ENCODE data around the gene ELOVL5. TPM values are rescaled to one million over a fixed set of nuclear protein-coding genes. Genes with fewer than 3 reads are reported as not detected.
A peak's percentile ranks its signal among the peaks of the same experiment; 100 is the strongest.

ELOVL5 gene
- total and polyA plus RNA-seq, 5 donors = 27.6 to 59.0 (median 31.5) TPM

DNA sequence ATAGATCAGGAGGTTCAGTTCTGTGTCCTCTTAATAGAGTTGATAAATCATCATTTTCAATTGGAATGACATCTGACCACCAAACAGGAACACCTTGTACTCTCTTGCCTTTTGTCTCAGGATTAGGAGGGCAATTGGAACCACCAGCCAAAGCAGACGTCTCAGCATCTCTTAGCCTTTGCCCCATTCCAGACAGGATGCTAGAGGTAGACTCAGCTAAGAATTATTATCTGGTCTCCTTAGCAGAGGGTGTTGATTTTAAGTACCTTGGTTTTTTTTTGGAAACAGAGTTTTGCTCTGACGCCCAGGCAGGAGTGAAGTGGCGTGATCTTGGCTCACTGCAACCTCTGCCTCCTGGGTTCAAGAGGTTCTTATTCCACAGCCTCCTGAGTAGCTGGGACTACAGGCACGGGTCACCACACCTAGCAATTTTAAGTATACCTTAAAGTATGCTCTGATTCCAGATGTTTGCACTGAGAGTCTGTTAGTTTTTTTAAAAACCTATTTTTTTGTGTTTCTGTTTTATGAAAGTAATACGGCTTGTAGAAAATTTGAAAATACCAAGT lies 28.0 kb upstream of the ELOVL5 start:
- ATAC-seq = peak in 1 of 2 donors; percentile 43
- 71% methylated on average over 5 of the region's 5 CpGs for WGBS

DNA sequence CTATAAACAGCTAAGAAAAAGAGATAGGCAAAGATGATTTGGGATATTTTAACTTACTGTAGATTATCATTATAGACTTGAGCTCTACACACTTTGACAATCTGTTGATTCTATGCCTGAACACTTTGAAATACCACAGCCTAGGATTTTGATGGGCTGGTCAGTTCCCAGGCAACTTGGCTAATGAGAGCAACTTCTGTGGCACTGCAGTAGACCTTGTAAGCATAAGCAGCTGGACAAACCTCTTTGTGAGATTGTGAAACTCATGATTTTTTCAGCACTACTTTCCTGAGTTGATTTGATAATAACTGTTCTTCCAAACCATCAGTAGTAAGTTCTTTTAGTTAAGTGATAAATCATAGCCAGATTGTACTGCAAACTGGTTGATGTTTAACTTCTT lies 27.1 kb upstream of the ELOVL5 start:
- ATAC-seq (no peak), DNase-seq (no peak)
- Histone ChIP-seq H3K4me3 (ENCODE audit: low read length) (no peak overlapping the region), H3K4me1 (ENCODE audit: control insufficient read depth, insufficient read depth, low read length) (no peaks in the 10 kb centered on the region), H3K27ac (ENCODE audit: low read length) (no peak overlapping the region), H3K9me3 (ENCODE audit: control insufficient read depth, low read length) (no peaks in the 10 kb centered on the region), H3K27me3 (ENCODE audit: control insufficient read depth, insufficient read depth) (no peaks in the 10 kb centered on the region)
- intact Hi-C loops (cut with DNase I) = no loop called here

More for the DNA sequence above, 28.0 kb upstream of the ELOVL5 start:
- intact Hi-C loops (cut with DNase I) = no loop called here
- no peaks in the 10 kb centered on the region for H3K27me3 ChIP-seq (ENCODE audit: control insufficient read depth, insufficient read depth)
- H3K4me3 ChIP-seq (ENCODE audit: low read length) = no peak overlapping the region
- H3K27ac ChIP-seq (ENCODE audit: low read length) = no peak overlapping the region
- no peaks in the 10 kb centered on the region for H3K4me1 ChIP-seq (ENCODE audit: control insufficient read depth, insufficient read depth, low read length)
- DNase-seq = no peak
- no peaks in the 10 kb centered on the region for H3K9me3 ChIP-seq (ENCODE audit: control insufficient read depth, low read length)

DNA sequence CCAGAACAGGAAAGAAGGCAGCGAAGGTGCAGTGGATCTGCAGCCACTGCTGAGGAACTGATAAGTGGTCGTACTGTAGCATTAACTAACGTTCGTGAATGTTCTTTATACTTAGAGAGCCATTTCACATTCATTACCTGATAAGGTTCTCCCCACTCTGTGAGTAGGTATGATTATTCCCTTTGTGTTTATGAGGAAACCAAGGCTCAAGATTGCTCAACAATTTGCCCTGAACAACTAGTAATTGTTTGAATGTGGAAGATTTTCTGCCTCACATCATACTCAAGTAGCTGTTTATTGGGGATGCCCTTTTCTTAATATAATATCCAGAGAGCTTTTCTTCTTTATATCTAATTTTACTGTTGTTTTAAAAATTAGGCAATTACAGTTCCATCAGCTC lies 24.9 kb upstream of the ELOVL5 start:
- intact Hi-C loops (cut with DNase I) = no loop called here
- no peak overlapping the region for H3K4me3 ChIP-seq (ENCODE audit: low read length)
- no peaks in the 10 kb centered on the region for H3K27me3 ChIP-seq (ENCODE audit: control insufficient read depth, insufficient read depth)
- H3K27ac ChIP-seq (ENCODE audit: low read length) = no peak overlapping the region
- no peak for ATAC-seq
- WGBS = 63% methylated on average over 4 of the region's 4 CpGs
- no peaks in the 10 kb centered on the region for H3K4me1 ChIP-seq (ENCODE audit: control insufficient read depth, insufficient read depth, low read length)
- no peaks in the 10 kb centered on the region for H3K9me3 ChIP-seq (ENCODE audit: control insufficient read depth, low read length)
- no peak for DNase-seq

DNA sequence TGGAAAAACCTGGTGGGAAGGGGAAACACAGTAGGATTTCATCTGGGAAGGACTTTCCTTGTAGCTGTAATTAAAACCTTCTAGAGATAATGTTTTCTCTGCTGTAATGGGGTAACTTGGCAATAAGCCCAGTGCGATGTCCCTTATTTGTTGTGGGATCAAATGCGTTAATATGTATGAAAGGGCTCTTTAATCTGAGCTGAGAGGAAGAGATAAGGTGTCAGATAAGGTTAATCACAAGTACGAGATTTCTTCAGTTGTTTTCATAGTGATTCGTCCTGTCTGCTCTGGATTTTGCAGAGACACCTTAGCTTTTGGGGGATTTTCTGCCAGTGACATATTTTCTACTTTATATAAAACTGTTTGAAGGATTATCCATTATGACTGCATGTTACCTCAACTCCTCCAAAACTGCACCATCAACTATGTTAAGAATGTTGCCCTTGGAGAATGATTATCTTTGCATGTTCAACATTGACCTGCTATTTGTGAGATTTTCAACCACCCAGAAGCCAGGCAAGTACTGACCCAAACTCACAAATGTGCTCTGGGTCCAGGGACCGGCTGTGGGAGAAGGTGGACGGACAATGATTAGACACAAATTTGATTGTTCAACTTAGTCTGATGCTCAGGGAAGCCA lies 21.2 kb upstream of the ELOVL5 start:
- ATAC-seq (no peak), DNase-seq (no peak)
- H3K4me1 ChIP-seq (ENCODE audit: control insufficient read depth, insufficient read depth, low read length) = no peaks in the 10 kb centered on the region
- H3K9me3 ChIP-seq (ENCODE audit: control insufficient read depth, low read length) = no peaks in the 10 kb centered on the region
- 40% methylated on average over 6 of the region's 6 CpGs for WGBS
- no peak overlapping the region for H3K4me3 ChIP-seq (ENCODE audit: low read length)
- no peak overlapping the region for H3K27ac ChIP-seq (ENCODE audit: low read length)
- no peaks in the 10 kb centered on the region for H3K27me3 ChIP-seq (ENCODE audit: control insufficient read depth, insufficient read depth)
- intact Hi-C loops (cut with DNase I) = no loop called here

DNA sequence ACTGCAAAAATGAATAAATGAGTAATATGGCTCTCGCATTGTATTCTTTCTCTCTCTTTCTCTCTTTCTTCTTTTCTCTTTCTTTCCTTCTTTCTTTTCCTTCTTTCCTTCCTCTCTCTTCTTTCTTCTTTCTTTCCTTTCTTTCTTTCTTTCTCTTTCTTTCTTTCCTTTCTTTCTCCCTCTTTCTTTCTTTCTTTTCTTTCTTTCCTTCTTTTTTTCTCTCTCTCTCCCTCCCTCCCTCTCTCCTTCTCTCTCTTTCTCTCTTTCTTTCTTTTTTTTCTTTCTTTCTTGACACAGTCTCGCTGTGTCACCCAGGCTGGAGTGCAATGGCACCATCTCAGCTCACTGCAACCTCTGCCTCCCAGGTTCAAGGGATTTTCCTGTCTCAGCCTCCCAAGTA lies 20.3 kb upstream of the ELOVL5 start:
- Histone ChIP-seq H3K4me3 (ENCODE audit: low read length) (no peak overlapping the region), H3K27ac (ENCODE audit: low read length) (no peak overlapping the region), H3K27me3 (ENCODE audit: control insufficient read depth, insufficient read depth) (no peaks in the 10 kb centered on the region), H3K4me1 (ENCODE audit: control insufficient read depth, insufficient read depth, low read length) (no peaks in the 10 kb centered on the region), H3K9me3 (ENCODE audit: control insufficient read depth, low read length) (no peaks in the 10 kb centered on the region)
- WGBS = 98% methylated on average over 2 of the region's 2 CpGs
- ATAC-seq (no peak), DNase-seq (no peak)
- intact Hi-C loops (cut with DNase I) = no loop called here

DNA sequence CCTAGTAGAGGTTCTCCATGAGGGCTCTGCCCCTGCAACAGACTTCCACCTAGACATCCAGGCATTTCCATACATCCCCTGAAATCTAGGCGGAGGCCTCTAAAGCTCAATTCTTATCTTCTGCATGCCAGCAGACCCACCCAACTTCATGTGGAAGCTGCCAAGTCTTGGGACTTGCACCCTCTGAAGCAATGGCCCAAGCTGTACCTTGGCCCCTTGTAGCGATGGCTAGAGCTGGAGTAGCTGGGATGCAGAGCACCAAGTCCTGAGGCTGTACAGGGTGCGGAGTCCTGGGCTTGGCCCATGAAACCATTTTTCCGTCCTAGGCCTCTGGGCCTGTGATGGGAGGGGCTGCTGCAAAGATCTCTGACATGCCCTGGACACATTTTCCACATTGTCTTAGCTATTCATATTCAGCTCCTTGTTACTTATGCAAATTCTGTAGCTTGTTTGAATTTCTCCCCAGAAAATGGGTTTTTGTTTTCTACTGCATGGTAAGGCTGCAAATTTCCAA lies 17.4 kb upstream of the ELOVL5 start:
- ATAC-seq (no peak), DNase-seq (no peak)
- WGBS = 98% methylated on average over 4 of the region's 4 CpGs
- no peak overlapping the region for H3K4me3 ChIP-seq (ENCODE audit: low read length)
- no peaks in the 10 kb centered on the region for H3K9me3 ChIP-seq (ENCODE audit: control insufficient read depth, low read length)
- intact Hi-C loops (cut with DNase I) = no loop called here
- no peak overlapping the region for H3K27ac ChIP-seq (ENCODE audit: low read length)
- H3K27me3 ChIP-seq (ENCODE audit: control insufficient read depth, insufficient read depth) = no peaks in the 10 kb centered on the region
- no peaks in the 10 kb centered on the region for H3K4me1 ChIP-seq (ENCODE audit: control insufficient read depth, insufficient read depth, low read length)

DNA sequence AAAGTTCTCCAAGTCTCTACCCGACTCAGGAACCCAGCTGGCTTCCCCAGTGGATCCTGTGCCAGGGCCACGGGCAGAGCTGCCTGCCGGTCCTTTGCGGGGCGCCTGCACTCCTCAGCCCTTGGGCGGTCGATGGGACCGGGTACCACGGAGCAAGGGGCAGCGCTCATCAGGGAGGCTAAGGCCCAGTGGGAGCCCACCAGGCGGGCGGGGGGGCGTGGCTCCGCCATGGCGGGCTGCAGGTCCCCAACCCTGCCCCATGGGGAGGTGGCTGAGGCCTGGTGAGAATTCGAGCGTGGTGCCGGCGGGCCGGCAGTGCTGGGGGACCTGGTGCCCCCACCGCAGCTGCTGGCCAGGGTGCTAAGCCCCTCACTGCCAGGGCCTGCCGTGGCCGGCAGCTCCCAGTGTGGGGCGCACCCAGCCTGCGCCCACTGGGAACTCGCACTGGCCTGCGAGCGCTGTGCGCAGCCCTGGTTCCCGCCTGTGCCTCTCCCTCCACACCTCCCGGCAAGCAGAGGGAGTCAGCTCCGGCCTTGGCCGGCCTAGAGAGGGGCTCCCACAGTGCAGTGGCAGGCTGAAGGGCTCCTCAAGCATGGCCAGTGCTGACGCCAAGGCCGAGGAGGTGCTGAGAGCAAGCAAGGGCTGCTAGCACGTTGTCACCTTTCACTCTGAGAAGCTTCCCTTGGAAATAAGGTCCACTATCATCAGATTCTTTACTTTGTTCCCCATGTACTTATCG lies 14.8 kb upstream of the ELOVL5 start:
- H3K27ac ChIP-seq (ENCODE audit: low read length) = no peak overlapping the region
- WGBS = 97% methylated on average over 37 of the region's 37 CpGs
- DNase-seq = peak in 1 of 3 donors; percentile 50
- H3K4me1 ChIP-seq (ENCODE audit: control insufficient read depth, insufficient read depth, low read length) = no peaks in the 10 kb centered on the region
- no peaks in the 10 kb centered on the region for H3K27me3 ChIP-seq (ENCODE audit: control insufficient read depth, insufficient read depth)
- no peaks in the 10 kb centered on the region for H3K9me3 ChIP-seq (ENCODE audit: control insufficient read depth, low read length)
- intact Hi-C loops (cut with DNase I) = no loop called here
- ATAC-seq = no peak
- H3K4me3 ChIP-seq (ENCODE audit: low read length) = no peak overlapping the region

DNA sequence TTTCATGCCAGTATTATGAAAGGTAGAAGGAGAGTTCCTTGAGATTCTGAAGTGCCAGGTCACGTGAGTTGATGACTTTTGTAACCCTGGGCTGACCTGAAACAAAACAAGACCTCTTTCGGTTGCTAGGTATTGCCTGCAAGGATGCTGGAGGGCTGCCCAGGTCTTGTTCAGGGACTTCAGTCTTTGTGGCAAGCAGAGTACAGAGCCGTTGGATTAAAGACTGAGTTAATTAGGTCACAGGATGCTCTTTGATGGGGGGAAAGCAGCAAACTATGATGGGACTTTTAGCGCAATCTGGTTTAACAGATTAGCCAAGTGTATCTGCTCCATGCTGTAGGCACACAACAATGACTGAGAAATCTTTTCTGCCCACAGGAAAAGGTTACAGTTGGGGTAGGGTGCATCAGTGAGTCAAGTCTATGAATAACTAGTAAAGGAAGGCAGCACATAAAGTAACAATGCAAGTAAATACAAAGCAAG lies 12.8 kb upstream of the ELOVL5 start:
- no peaks in the 10 kb centered on the region for H3K27me3 ChIP-seq (ENCODE audit: control insufficient read depth, insufficient read depth)
- ATAC-seq (no peak), DNase-seq (no peak)
- no peak overlapping the region for H3K4me3 ChIP-seq (ENCODE audit: low read length)
- H3K27ac ChIP-seq (ENCODE audit: low read length) = no peak overlapping the region
- H3K9me3 ChIP-seq (ENCODE audit: control insufficient read depth, low read length) = no peaks in the 10 kb centered on the region
- intact Hi-C loops (cut with DNase I) = no loop called here
- WGBS = 55% methylated on average over 4 of the region's 4 CpGs
- H3K4me1 ChIP-seq (ENCODE audit: control insufficient read depth, insufficient read depth, low read length) = no peaks in the 10 kb centered on the region

DNA sequence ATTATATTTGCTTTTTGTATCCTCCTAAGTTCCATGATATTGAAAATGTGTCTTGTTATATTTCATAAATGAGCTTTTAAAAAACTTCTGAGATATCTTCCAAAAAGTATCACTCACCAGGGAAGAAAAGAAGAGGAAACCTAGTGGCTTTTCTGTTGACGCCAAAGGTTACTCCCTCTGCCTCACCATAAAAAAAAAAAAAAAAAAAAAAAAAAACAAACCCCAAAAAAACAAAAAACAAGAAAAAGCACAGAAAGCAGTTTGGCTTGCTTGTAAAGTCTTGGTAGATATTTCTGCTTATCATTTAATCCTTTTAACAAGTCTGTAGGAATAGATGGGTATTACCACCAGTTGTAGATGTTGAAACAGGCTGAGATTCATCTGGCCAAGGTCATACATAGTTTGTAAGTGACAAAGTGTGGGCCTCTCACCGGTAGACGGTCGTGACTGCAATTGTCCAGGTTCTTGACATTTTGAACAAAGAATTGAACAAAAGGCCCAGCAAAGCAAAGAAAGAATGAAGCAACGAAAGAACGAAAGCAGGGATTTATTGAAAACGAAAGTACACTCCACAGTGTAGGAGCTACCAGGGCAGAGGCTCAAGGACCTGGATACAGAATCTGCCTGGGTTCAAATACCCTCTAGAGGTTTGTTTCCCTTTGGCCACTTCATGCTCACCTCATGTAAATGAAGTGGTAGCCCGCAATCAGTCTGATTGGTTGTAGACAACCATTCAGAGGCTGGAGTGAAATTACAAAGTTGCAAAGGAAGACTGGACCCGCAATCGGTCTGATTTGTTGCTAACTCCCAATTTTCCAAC lies 11.6 kb upstream of the ELOVL5 start:
- Histone ChIP-seq H3K27me3 (ENCODE audit: control insufficient read depth, insufficient read depth) (no peaks in the 10 kb centered on the region), H3K4me1 (ENCODE audit: control insufficient read depth, insufficient read depth, low read length) (no peaks in the 10 kb centered on the region), H3K27ac (ENCODE audit: low read length) (no peak overlapping the region), H3K9me3 (ENCODE audit: control insufficient read depth, low read length) (no peaks in the 10 kb centered on the region), H3K4me3 (ENCODE audit: low read length) (peak overlapping the region; percentile 55)
- intact Hi-C loops (cut with DNase I) = no loop called here
- 55% methylated on average over 10 of the region's 10 CpGs for WGBS
- ATAC-seq = no peak
- DNase-seq = no peak

DNA sequence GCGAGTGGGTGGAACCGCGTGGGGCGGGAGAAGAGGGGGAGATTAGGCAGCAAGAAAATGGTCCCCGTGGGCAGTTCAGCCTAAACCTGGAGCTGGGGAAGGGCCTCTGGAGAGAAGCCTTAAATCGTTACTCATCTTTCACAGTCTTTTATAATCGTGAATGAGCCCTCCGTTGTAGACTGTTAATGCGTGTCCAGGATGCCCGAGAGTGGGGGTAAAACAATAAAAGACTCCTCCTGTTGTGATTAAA lies 11.0 kb upstream of the ELOVL5 start:
- intact Hi-C loops (cut with DNase I) = no loop called here
- WGBS = 1% methylated on average over 10 of the region's 10 CpGs
- Histone ChIP-seq H3K4me3 (ENCODE audit: low read length) (peak overlapping the region; percentile 55), H3K4me1 (ENCODE audit: control insufficient read depth, insufficient read depth, low read length) (no peaks in the 10 kb centered on the region), H3K27ac (ENCODE audit: low read length) (peak overlapping the region; percentile 23), H3K9me3 (ENCODE audit: control insufficient read depth, low read length) (no peaks in the 10 kb centered on the region), H3K27me3 (ENCODE audit: control insufficient read depth, insufficient read depth) (no peaks in the 10 kb centered on the region)
- DNase-seq = no peak
- no peak for ATAC-seq
